Measurements from ENCODE around the gene PTPRC. TPM values are rescaled to one million over a fixed set of nuclear protein-coding genes. Genes with fewer than 3 reads are reported as not detected.

The PTPRC gene
- total RNA-seq, 2 donors from 2014 or later = 3.3 to 9.9 TPM

DNA sequence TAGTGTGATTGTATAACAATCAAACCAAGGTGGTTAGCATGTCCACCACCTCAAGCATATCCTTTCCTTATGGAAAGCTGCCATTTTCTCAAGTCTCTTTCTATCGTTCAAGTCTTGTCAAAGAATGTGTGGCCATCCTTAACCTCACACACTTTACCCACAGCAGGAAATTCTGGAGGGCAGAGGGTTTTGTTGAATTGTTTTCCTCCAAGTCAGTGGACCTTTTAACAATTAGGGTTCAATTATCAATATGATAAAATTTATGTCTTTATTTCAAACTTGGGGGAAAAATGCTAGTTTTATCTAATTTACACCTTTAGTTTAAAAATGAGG is 14.2 kb upstream of the PTPRC start:
- ATAC-seq (no peak), DNase-seq (no peak)
- no peak overlapping the region for H3K4me3 ChIP-seq
- no peaks in the 10 kb centered on the region for H3K4me1 ChIP-seq
- no peaks in the 10 kb centered on the region for H3K27me3 ChIP-seq
- no peak overlapping the region for H3K27ac ChIP-seq
- no peaks in the 10 kb centered on the region for H3K36me3 ChIP-seq (replicated peaks in 1 of 2; ENCODE audit: insufficient read depth in 1 of 2, low read depth in 2 of 2)
- no peaks in the 10 kb centered on the region for H3K9me3 ChIP-seq
- TF ChIP-seq POLR2A (IDR thresholded peaks at IDR 0.05) = no peak
- TF ChIP-seq, protein P1, sequence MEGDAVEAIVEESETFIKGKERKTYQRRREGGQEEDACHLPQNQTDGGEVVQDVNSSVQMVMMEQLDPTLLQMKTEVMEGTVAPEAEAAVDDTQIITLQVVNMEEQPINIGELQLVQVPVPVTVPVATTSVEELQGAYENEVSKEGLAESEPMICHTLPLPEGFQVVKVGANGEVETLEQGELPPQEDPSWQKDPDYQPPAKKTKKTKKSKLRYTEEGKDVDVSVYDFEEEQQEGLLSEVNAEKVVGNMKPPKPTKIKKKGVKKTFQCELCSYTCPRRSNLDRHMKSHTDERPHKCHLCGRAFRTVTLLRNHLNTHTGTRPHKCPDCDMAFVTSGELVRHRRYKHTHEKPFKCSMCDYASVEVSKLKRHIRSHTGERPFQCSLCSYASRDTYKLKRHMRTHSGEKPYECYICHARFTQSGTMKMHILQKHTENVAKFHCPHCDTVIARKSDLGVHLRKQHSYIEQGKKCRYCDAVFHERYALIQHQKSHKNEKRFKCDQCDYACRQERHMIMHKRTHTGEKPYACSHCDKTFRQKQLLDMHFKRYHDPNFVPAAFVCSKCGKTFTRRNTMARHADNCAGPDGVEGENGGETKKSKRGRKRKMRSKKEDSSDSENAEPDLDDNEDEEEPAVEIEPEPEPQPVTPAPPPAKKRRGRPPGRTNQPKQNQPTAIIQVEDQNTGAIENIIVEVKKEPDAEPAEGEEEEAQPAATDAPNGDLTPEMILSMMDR (IDR thresholded peaks at IDR 0.05) = no peak
- 75 to 83% methylated on average over 1 of the region's 1 CpG for WGBS, 2 donors
- intact Hi-C loops (cut with DNase I) = no loop called here

DNA sequence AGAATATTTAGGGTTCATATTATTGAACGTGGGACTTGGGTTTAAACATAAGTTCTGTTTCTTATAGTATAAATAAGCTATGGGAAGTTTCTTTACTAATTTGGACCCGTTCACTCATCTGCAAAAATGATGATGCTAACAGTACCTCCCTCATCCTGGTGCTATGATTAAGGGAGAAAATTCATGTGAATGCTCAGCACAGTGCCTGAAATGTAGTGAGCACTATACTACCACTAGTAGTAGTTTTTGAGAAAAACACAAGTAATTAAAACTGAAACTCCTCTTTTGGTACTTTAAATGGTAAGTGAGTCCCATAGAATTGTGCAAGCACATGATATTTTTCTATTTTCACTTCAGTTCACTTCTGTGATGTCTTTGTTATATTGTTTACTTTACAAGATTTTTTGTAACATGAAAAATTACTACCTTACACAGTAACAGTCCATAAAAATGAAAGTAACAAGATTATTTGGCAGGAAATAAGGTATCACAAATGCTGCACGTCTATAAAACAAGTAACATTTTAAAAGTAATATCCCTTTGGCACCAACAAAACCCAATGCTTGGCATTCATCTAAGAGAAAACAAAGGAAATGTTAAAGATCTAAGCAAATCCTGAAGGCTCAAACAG is 11.3 kb upstream of the PTPRC start:
- ATAC-seq = no peak
- no peaks in the 10 kb centered on the region for H3K4me1 ChIP-seq
- H3K27me3 ChIP-seq = no peaks in the 10 kb centered on the region
- WGBS, 2 donors = 53 to 58% methylated on average over 3 of the region's 3 CpGs
- H3K27ac ChIP-seq = no peak overlapping the region
- no peak for DNase-seq
- H3K4me3 ChIP-seq = no peak overlapping the region
- H3K9me3 ChIP-seq = no peaks in the 10 kb centered on the region
- TF ChIP-seq POLR2A (IDR thresholded peaks at IDR 0.05) = no peak
- TF ChIP-seq, protein P1 (IDR thresholded peaks at IDR 0.05) = no peak
- intact Hi-C loops (cut with DNase I) = no loop called here
- H3K36me3 ChIP-seq (replicated peaks in 1 of 2; ENCODE audit: insufficient read depth in 1 of 2, low read depth in 2 of 2) = no peaks in the 10 kb centered on the region

DNA sequence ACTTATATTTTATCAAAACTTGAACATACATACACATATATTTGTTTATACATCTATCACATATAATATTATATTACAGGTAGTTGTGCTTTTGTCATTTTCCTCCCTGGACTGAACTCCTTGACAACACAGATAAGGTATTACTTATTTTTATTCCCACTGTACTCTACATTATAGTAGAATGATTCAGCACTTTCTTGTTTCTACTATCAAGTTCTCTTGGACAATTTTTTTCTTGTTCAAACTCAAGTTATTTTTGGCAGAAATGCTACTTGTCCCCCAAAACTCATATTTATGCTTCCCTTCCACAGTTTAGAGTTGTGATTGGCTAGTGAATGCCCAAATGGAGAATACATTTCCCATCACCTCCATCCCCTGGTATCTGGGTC is 10.8 kb upstream of the PTPRC start:
- H3K4me1 ChIP-seq = no peaks in the 10 kb centered on the region
- DNase-seq (no peak), ATAC-seq (no peak)
- TF ChIP-seq, protein P1 (IDR thresholded peaks at IDR 0.05) = no peak
- TF ChIP-seq POLR2A (IDR thresholded peaks at IDR 0.05) = no peak
- H3K9me3 ChIP-seq = no peaks in the 10 kb centered on the region
- H3K27ac ChIP-seq = no peak overlapping the region
- H3K36me3 ChIP-seq (replicated peaks in 1 of 2; ENCODE audit: insufficient read depth in 1 of 2, low read depth in 2 of 2) = no peaks in the 10 kb centered on the region
- intact Hi-C loops (cut with DNase I) = no loop called here
- no peaks in the 10 kb centered on the region for H3K27me3 ChIP-seq
- no peak overlapping the region for H3K4me3 ChIP-seq

DNA sequence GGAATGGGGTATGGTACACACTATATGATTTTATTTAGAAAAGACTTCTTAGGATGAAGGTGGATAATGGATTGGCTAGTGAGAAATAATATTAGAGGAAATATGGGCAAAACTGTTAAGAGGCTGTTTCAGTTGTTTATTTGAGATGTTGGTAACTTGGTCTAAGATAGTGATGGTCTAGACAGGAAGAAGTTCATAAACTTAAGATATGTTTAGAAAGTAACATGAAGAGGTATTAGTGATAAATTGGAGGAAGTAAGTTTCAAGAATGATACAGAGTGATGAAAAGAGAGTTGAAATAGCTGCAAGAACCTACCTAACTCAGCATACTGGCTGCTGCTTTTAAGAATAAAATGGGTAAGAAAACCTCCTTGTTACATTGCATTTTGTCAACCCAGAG is 9.2 kb upstream of the PTPRC start:
- Histone ChIP-seq H3K27me3 (no peaks in the 10 kb centered on the region), H3K9me3 (no peaks in the 10 kb centered on the region), H3K36me3 (replicated peaks in 1 of 2; ENCODE audit: insufficient read depth in 1 of 2, low read depth in 2 of 2) (no peaks in the 10 kb centered on the region), H3K27ac (no peak overlapping the region), H3K4me3 (no peak overlapping the region), H3K4me1 (no peaks in the 10 kb centered on the region)
- ATAC-seq (no peak), DNase-seq (no peak)
- intact Hi-C loops (cut with DNase I) = no loop called here
- TF ChIP-seq POLR2A (IDR thresholded peaks at IDR 0.05) = no peak
- TF ChIP-seq, protein P1 (IDR thresholded peaks at IDR 0.05) = no peak

DNA sequence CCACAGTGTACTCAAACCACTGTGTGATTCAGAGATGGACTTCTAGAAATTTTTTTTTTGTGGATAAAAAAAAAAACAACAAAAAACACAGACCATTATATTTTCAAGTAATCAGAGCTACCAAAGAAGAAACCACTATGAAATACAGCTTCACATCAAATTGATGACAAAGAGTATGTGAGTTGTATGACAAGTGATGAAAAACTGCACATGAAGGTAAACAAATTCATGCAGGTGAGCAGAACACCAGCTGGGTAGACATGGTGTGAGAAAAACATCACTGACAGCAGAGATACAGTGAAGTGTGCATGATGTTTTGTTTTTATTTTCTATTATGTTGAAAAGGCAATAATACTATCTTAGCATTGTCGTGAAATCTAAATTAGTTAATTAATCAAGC is 8.0 kb upstream of the PTPRC start:
- DNase-seq (no peak), ATAC-seq (no peak)
- no peaks in the 10 kb centered on the region for H3K27me3 ChIP-seq
- H3K4me3 ChIP-seq = no peak overlapping the region
- no peak overlapping the region for H3K27ac ChIP-seq
- TF ChIP-seq POLR2A (IDR thresholded peaks at IDR 0.05) = no peak
- TF ChIP-seq, protein P1 (IDR thresholded peaks at IDR 0.05) = no peak
- no peaks in the 10 kb centered on the region for H3K9me3 ChIP-seq
- WGBS, 2 donors = 67 to 74% methylated on average over 1 of the region's 1 CpG
- intact Hi-C loops (cut with DNase I) = no loop called here
- no peaks in the 10 kb centered on the region for H3K36me3 ChIP-seq (replicated peaks in 1 of 2; ENCODE audit: insufficient read depth in 1 of 2, low read depth in 2 of 2)
- no peaks in the 10 kb centered on the region for H3K4me1 ChIP-seq
